Epithelial cell of prostate (primary cell): ENCODE measurements around the gene SULT1C4.

ENCODE experiments used
- DNase-seq: peaks from one replicate; pipeline ENCODE4 v3.0.0-alpha.2; 2011; ENCODE audit warnings: low read depth, low spot score
- H3K27ac ChIP-seq: fragments of 450-650 bp; 2 replicates; pipeline ENCODE4 v1.5.1; 2017; ENCODE audit warnings: mild to moderate bottlenecking

The SULT1C4 gene

GRCh38 chr2:108367561-108368175, 10.1 kb upstream of the SULT1C4 start:
- DNase-seq: no peak
- no peak overlapping the region for H3K27ac ChIP-seq

- DNase-seq: no peak
- no peak overlapping the region for H3K27ac ChIP-seq
These were observed 8.6 kb upstream of the SULT1C4 start for GRCh38 chr2:108369153-108369552.

- peak; percentile 33 for DNase-seq
These were observed 7.7 kb upstream of the SULT1C4 start for GRCh38 chr2:108370080-108370479.

GRCh38 chr2:108376774-108377173, 980 bp upstream of the SULT1C4 start:
- DNase-seq: no peak
- H3K27ac ChIP-seq: no peak overlapping the region

More at GRCh38 chr2:108370080-108370479, 7.7 kb upstream of the SULT1C4 start:
- H3K27ac ChIP-seq: no peak overlapping the region

GRCh38 chr2:108377401-108377800, 353 bp upstream of the SULT1C4 start:
- H3K27ac ChIP-seq: no peak overlapping the region
- no peak for DNase-seq

GRCh38 chr2:108378851-108379250, 1.1 kb downstream of the SULT1C4 start:
- H3K27ac ChIP-seq: no peak overlapping the region
- no peak for DNase-seq

GRCh38 chr2:108382196-108382595, 4.4 kb downstream of the SULT1C4 start:
- no peak for DNase-seq
- H3K27ac ChIP-seq: no peak overlapping the region

GRCh38 chr2:108383146-108383830, 5.5 kb downstream of the SULT1C4 start:
- no peak overlapping the region for H3K27ac ChIP-seq
- DNase-seq: no peak

GRCh38 chr2:108384662-108385393, 7.1 kb downstream of the SULT1C4 start:
- no peak for DNase-seq
- H3K27ac ChIP-seq: no peak overlapping the region

GRCh38 chr2:108385411-108386071, 7.8 kb downstream of the SULT1C4 start:
- H3K27ac ChIP-seq: no peak overlapping the region
- DNase-seq: no peak

- no peak for DNase-seq
These were observed 10.3 kb downstream of the SULT1C4 start for GRCh38 chr2:108388045-108388444.

GRCh38 chr2:108390340-108390739, 12.6 kb downstream of the SULT1C4 start:
- no peak overlapping the region for H3K27ac ChIP-seq
- no peak for DNase-seq

More at GRCh38 chr2:108388045-108388444, 10.3 kb downstream of the SULT1C4 start:
- H3K27ac ChIP-seq: no peak overlapping the region

- no peak for DNase-seq
- H3K27ac ChIP-seq: no peak overlapping the region
These were observed 14.3 kb downstream of the SULT1C4 start for GRCh38 chr2:108392029-108392428.

- no peak overlapping the region for H3K27ac ChIP-seq
- no peak for DNase-seq
These were observed 15.4 kb downstream of the SULT1C4 start for GRCh38 chr2:108393197-108393596.

- no peak for DNase-seq
- H3K27ac ChIP-seq: no peak overlapping the region
These were observed 17.4 kb downstream of the SULT1C4 start for GRCh38 chr2:108395155-108395554.

- H3K27ac ChIP-seq: no peak overlapping the region
- DNase-seq: no peak
These were observed 19.1 kb downstream of the SULT1C4 start for GRCh38 chr2:108396845-108397244.

GRCh38 chr2:108399479-108399878, 21.7 kb downstream of the SULT1C4 start:
- no peak for DNase-seq
- H3K27ac ChIP-seq: no peak overlapping the region

- DNase-seq: no peak
- H3K27ac ChIP-seq: no peak overlapping the region
These were observed 24.0 kb downstream of the SULT1C4 start for GRCh38 chr2:108401800-108402199.

- DNase-seq: no peak
- H3K27ac ChIP-seq: no peak overlapping the region
These were observed 25.7 kb downstream of the SULT1C4 start for GRCh38 chr2:108403494-108403893.

- H3K27ac ChIP-seq: no peak overlapping the region
- DNase-seq: no peak
These were observed 27.1 kb downstream of the SULT1C4 start for GRCh38 chr2:108404784-108405397.
